MV-4-11 (cell line): ENCODE results near the gene RLN3.

Experiments
- DNase-seq: peaks from one replicate; lab custom pipeline; 2025; lab: John Stamatoyannopoulos, UW

RLN3 gene, protein sequence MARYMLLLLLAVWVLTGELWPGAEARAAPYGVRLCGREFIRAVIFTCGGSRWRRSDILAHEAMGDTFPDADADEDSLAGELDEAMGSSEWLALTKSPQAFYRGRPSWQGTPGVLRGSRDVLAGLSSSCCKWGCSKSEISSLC

DNA sequence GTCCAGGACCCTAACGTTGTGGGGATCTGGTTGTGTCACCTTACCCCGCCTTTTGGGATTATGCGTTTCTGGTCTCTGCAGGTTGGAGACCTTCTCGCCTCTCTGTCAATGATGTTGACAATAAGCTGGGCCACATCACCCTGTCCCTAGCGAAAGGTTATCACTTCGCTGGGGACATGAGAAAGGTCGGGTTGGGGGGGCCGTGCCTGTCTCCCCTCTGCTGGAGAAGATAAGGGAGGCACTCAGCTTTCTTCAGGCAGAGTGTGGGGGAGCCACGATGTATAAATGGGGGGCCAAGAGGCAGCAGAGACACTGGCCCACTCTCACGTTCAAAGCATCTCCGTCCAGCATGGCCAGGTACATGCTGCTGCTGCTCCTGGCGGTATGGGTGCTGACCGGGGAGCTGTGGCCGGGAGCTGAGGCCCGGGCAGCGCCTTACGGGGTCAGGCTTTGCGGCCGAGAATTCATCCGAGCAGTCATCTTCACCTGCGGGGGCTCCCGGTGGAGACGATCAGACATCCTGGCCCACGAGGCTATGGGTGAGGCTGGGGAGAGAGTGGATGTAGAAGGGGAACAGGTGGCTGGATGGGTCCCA lies at the start of gene RLN3:
Gene RLN3 (plus strand): TSS at position 293 of the 595 bp plus-strand sequence. CDS start 57 bp downstream, at position 350.
- DNase-seq = no peak

DNA sequence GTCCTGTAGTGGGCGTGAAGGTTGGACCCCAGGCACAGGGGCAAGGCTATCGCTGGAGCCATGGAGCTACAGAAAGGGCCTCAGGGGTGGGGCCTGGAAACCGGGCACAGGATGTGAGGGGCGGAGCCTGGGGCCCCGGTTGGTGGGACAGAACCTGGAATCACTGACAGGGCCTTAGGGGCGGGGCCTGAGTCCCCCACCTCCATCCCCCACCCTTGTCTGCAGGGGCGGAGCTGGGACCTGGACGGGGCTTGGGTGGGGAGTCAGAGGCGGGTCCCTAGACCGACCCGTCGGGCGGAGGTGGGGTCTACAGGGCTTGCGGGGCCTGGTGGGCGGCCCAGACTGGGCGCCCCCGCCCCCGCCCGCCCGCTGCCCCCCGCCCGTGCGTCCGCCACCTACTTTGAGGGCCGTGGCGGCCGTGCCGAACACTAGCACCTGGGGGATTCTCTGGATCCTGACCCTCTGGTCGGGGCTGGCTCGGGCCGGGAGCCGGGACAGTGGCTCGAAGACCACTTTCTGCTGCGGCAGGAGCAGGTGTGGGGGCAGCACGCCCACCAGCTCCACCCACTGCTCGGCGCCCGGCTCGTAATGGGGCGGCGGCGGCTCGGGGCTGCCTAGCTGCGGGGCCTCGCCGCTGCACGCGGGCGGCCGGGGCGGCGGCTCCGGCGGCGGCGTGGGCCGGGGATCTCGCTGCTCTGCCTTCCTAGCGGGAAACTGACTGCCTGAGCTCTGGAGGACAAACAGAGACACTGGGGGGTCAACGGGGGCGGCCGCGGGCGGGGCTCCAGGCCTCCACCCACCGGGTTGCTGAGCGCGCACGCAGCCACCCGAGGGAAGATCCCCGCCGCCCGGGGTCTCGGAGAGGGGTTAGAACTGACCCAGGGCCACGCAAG lies 49.4 kb upstream of the RLN3 start:
- no peak for DNase-seq

DNA sequence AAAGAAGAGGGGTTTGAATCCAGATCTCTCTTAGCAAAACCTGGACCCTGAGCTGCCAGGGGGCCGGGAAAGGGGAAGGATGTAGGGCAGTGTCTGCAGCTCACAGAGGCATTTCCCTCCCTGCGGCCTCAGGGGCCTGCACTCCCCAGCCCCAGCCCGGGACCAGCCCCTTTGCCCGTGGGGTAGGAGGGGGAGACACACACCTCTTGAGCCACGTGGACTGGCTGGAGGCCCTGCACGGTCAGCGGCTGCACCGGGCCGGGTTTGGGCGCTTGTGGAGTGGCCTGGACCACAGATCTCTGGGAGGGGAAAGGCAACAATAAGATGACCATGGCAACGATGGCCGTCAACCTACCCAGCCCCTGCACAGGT lies 48.7 kb upstream of the RLN3 start:
- no peak for DNase-seq

DNA sequence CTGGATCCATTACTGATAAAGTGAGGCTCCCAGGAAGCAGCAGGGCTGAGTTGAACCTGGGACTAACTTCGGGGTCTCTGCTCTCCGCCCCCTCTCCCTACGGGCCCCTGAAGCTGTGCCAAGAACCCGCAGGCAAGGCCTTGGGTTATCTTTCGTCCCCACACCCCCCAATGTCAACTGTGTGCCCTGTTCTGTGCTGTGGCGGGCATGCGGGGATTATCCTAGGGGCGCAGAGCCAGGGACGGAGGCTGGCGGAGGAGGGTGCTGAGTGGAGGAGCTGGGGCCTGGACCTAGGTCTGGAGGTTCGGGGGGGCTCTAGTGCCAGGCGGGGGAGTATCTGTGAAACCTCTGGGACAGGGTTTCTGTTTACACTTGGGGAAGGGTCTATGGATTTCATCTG lies 48.3 kb upstream of the RLN3 start:
- no peak for DNase-seq

DNA sequence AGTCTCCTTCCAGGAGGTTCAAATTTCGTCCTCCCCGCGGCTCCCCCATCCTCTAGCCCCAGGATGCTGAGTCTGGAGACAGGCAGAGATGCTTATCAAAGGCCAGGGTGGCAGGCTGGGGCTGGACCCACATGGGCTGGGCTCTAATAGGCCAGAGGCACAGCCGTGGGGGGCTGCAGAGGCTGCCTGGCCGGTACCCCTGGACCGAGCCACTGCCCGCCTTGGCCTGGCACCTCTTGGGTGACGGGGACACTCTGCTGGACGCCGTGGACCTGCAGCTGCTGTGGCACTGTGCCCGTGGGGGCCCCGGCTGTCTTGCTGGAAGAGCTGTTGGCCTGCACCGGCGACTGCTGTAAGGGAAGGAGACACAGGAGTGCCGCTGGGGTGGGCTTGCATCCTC lies 47.6 kb upstream of the RLN3 start:
- no peak for DNase-seq

DNA sequence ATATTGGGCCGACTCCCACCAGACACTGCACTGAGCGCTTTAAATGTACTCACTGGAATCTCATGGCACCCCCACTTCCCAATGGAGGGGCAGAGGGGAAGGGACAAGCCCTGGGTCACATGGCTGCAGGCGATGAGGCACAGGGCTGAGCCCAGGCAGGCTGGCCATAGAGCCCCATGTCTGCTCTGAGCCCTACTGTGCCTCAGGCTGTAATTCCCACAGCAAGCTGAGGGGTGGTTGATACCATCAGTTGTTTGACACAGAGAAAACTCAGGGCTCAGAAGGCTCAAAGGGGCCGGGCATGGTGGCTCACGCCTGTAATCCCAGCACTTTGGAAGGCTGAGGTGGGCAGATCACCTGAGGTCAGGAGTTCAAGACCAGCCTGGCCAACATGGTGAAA lies 46.9 kb upstream of the RLN3 start:
- DNase-seq = no peak

DNA sequence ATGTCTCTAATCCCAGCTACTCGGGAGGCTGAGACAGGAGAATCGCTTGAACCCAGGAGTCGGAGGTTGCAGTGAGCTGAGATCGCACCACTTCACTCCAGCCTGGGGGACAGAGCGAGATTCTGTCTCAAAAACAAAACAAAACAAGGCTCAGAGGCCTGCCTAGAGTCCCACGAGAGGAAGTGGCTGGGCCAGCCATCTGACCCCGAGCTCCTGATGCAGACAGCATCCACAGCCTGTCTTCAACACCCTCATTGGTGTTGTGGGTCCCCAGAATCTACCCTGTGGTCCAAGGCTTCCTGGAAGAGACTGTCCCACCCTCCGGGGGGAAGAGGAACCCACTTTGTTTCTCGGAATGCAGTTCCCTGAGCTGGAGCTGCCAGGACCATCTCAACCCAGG lies 46.5 kb upstream of the RLN3 start:
- no peak for DNase-seq

DNA sequence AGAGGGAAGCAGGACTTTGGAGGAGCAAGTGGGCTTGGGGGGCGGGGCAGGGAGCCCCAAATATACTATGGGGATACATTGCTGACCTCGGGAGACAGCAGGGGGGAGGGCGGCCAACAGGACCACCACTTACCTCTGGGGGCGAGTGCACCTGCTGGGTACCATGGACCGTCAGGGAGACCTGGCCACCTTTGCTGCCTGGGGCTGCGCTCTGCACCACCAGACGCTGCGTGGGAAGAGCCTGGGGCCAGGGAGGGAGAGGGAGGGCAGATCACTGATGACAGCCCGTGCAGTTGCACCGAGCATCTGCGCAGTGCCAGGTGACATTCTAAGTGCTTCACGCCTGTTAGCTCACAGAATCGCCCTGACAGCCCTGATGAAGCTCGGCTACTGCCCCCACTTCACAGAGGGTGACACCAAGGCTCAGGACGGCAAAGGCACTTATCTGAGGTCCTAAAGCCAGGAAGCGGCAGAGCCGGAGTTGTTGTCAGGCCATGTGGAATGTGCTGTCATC lies 45.9 kb upstream of the RLN3 start:
- no peak for DNase-seq

DNA sequence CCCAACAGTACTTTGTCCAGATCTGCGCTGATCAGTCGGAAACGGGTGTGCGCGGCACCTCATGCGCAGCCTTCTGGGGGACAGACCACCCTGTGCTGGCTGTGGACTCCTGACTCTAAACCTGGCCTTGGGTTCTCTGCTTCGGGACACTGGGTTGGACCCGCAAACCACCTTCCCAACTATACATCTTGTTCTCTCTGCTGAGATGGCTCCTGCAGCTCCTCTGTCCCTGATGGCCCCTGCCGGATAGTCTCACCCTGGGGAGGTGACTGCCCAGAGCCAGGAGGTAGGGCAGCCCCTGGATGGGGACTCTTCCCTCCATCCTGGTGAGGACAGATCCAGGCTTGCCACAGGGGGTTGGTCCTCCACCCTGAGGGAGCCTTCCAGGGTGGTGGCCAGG lies 45.2 kb upstream of the RLN3 start:
- DNase-seq = no peak

DNA sequence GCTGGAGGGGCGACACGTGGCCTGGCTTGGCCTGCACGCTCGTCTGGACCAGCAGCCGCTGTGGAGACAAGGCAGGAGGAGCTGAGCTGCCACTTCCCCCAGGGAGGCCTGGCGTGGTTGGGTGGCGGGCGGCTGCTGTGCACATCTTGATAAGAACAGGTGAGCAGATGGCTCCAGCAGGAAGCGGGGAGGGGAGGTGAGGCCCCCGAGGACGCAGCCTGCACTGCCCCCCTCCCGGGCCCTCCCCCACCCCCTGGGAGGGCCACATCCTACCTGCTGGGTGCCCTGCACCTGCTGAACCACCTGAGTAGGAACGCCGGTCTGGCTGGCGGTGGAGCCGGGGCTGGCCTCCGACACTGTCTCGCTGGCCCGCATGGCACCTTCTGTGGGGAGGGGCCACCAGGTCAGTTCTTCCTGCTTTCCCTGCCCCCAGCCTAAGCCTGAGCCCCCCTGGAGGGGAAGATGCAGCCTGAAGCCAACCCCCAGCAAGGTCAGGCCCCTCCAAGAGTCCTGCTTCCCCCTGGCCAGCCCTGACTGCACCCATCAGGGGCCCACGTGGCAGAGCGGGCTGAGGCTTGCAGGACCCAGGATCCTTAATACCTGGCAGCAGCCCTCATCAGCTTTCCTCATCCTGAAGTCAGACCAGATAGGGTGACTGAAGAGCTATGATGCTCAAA lies 44.6 kb upstream of the RLN3 start:
- DNase-seq = no peak

DNA sequence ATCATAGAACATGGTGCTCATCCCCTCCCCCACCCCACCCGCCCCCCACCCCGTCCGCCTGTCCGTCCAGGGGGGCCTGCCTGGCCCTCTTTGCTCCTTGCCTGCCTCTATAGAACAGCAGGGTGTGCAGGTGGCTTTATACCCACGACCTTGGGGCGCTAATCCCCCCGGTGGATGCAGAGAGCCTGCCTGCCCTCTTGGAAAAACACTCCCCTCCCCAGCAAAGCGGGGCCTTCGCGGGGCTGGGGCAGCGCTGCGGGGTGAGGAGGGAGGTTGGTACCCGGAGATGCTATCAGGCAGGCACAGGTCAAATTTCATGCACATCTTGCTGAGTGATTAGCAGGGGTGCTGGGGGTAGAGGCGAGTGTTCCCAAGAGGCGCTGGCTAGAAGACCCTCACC lies 43.8 kb upstream of the RLN3 start:
- no peak for DNase-seq

DNA sequence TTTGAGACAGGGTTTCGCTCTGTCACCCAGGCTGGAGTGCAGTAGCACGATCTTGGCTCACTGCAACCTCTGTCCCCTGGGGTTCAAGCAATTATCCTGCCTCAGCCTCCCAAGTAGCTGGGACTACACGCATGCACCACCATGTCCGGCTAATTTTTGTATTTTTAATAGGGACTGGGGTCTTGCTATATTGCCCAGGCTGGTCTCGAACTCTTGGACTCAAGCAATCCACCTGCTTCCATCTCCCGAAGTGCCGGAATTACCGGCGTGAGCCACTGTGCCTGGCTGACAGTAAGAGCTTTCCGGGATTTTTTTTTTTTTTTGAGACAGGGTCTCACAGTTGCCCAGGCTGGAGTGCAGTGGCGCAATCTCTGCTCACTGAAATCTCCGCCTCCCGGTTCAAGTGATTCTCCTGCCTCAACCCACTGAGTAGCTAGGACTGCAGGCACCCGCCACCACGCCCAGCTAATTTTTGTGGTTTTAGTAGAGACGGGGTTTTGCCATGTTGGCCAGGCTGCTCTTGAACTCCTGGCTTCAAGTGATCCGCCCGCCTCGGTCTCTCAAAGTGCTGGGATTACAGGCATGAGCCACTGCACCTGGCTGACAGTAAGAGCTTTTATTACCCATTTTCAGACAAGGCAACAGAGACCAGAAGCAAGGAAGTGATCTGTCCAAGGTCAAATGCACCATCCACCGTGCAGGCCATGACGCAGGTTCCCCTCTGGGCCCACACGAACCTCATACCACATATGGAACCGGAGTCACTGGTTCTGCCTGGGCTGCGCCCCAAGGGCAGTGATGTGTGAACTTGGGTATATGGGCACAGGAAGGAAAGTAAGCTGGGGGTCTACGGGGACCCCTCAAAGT lies 42.8 kb upstream of the RLN3 start:
- DNase-seq = peak; percentile 68

DNA sequence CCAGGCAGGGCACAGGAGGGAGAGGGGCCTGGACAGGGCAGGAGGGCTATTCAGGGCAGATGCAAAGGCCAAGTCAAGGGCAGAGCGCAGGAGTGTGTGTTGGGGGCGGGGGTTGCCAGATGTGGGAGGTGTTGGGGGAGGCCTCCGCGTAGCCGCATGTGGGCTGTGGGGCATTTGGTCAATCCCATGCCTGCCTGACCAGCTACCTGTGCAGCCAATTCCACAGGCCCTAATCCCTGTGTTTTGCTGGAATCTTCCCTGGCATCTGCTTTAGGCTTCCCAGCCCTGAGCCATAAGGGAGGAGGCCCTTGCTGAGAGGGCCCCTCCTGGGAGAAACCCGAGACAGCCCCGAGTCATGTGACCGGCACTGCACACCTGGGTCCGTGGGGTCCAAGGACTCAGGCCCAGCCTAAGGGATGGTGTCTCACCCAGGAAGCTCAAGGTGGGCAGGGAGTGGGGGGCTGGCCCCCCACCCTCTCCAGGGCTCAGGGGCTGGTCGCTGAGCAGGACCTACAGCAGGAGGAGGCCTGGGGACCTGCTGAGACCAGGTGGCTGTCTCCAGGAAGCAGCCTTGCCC lies 42.1 kb upstream of the RLN3 start:
- DNase-seq = no peak

DNA sequence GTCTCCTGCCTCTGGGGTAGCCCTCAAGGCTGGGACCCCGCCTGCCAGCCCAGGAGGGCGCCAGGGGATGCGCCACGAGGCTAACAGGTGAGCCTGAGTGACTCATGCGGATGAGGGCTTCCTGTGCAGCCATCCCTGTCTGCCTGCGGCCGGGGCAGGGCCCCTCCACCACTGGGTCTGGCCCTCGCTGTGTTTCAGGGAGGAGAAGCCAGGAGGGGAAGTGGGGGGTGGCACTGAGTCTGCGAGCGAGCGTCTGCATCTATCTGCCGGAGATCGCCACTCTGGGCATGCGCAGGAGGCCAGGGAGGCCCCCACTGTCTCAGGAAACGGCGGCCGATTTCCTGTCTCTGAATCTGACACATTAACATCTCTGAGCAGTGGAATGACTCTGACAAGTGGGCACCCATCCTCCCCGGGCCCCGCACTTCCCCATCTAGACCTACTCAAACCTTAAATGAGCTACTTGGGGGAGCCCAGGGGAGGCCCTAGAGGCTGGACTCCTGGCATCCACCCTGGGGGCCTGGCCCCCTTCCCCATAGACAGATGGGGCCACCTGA lies 41.5 kb upstream of the RLN3 start:
- peak; percentile 99 for DNase-seq

DNA sequence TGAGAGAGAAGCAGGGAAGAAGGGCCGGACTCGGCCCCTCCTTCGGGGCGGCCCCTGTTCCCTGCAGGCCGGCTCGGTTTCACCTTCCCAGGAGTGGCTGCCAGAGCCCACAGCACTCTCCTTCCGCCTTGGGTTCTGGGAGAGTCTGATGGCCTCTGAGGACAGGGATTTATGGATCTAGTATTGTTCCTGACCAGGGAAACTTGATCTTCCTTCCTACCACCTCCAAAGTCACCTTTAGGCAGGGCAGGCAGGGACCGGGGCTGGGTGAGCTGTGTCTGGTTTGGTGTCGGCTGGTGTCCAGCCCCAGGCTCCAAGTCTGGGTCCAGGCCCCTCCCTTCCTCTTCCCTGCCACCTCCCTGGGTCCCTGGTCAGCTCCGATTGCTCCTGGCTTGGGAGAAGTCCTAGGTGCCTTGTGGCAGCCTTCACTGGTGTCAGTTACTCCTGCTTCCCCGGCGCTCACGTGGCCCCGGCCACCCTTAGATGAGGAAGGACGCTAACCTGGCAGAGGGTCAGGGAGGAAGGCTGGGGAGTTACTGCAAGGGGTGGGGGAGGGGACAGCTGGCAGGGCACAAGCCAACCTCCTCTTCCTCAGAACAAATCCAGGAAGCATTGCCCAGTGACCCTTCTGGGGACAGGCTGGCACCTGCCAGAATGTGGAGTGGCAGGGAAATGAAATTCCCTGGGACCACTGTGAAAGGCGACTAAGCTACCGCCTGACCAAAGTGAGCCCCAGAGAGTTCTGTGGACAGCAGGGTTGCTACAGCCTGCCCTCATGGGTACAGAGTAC lies 40.7 kb upstream of the RLN3 start:
- peak; percentile 15 for DNase-seq

DNA sequence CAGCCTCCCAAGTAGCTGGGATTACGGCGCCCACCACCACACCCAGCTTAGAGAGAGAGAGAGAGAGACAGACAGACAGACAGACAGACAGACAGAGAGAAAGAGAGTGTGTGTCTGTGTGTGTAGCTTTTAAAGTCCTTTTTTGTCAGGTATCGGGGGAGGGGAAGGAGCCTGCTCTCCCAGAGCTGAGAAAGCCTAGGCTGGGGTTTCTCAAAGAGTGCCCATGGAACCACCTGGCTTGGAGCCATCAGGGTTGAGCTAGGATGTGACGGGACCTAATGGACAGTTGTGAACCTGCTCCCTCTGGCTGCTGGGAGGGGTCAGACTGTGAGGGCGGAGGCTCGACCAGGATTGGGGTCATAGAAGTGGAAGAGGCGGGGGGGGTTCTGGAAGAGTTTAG lies 38.5 kb upstream of the RLN3 start:
- no peak for DNase-seq

DNA sequence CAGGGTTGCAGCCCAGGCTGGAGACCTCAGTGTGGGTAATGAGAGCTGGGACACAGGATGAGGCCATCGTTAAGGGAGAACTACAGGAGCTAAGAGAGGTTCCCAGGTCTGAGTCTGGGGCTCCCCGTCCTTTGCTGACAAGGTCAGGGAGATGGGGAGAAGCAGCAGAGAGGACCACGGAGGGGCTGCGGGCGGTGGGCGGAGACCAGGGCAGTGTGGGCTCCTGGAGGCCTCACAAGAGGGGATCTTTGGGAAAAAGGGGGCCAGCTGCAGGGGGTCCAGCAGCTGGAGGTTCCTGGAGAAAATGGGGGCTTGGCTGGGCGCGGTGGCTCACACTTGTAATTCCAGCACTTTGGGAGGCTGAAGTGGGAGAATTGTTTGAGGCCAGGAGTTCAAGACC lies 37.9 kb upstream of the RLN3 start:
- DNase-seq = no peak

DNA sequence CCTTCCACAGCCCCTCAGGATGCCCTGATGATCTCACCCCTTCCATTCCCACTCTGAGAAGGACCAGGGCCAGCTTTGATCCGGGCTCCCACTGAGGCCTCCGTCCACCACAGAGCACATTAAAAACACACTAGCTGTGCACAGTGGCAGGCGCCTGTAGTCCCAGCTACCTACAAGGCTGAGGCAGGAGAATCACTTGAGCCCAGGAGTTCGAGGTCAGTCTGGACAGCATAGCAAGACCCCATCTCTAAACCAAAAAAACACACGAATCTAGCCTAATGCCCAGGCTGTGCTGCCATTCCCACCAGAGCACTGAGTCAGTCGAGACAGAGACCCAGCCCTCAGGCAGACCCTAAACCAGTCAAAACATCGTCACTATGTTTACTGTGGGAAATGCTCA lies 35.9 kb upstream of the RLN3 start:
- no peak for DNase-seq

DNA sequence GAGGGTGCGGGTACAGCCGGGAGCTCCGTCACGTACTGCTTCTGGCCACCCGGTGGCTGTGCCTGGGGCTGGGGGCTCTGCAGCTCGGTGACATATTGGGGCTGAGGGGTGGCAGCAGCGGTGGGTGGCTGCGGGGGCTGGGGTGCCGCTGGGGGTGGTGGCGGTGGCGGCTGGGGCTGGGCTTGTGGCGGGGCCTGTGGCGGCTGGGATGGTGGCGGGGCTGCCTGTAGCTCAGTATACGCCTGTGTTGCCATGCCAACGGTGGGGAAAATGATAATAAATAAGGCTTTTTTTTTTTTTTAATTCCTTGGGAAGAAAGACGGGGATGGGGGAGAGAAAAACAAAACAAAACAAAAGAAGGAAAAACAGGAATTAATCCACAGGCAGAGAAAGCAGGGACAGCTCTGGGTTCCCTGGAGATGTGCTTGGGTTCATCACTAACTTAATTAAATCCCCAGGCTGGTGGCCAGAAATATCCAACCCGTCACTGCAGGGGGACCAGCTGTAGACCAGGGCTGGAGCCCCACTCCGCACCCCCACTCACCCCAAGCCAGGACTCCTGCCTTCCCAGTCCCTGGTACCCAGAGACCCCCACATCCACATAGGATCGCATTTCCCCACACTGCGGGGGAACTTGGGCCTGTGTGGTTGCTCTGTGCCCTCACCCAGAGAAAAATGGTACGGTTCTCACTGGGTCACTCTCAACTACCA lies 34.2 kb upstream of the RLN3 start:
- DNase-seq = no peak
